ENCODE results near the gene HS6ST1.

GRCh38 chr2:128284037-128284441, 34.6 kb downstream of the HS6ST1 start:
- TF ChIP-seq, protein P1, sequence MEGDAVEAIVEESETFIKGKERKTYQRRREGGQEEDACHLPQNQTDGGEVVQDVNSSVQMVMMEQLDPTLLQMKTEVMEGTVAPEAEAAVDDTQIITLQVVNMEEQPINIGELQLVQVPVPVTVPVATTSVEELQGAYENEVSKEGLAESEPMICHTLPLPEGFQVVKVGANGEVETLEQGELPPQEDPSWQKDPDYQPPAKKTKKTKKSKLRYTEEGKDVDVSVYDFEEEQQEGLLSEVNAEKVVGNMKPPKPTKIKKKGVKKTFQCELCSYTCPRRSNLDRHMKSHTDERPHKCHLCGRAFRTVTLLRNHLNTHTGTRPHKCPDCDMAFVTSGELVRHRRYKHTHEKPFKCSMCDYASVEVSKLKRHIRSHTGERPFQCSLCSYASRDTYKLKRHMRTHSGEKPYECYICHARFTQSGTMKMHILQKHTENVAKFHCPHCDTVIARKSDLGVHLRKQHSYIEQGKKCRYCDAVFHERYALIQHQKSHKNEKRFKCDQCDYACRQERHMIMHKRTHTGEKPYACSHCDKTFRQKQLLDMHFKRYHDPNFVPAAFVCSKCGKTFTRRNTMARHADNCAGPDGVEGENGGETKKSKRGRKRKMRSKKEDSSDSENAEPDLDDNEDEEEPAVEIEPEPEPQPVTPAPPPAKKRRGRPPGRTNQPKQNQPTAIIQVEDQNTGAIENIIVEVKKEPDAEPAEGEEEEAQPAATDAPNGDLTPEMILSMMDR (IDR thresholded peaks at IDR 0.05): no peak
- no peak for TF ChIP-seq POLR2A (IDR thresholded peaks at IDR 0.05)
- no peak for TF ChIP-seq POLR2AphosphoS5 (IDR thresholded peaks at IDR 0.05)
